AG04449 (cell line): ENCODE data around the gene HK2.

ENCODE experiments used
- CTCF ChIA-PET: fragments of 350-600 bp; formaldehyde crosslinking; extraction: SDS; loops from one replicate; lab custom pipeline; 2021; ENCODE audit warnings: antibody characterized with exemption; lab: Yijun Ruan, JAX
- POLR2A ChIA-PET: fragments of 400-600, 350-600 bp; formaldehyde crosslinking; extraction: SDS; loops from one replicate; lab custom pipeline; 2020; ENCODE audit warnings: antibody characterized with exemption, inconsistent platforms; lab: Yijun Ruan, JAX
- DNase-seq: peaks from one replicate; pipeline ENCODE4 v3.0.0-alpha.2; 2010; ENCODE audit warnings: low read depth, low spot score
- H3K4me3 ChIP-seq: 2 replicates; pipeline ENCODE4 v1.5.1; 2011; ENCODE audit warnings: low read depth, mild to moderate bottlenecking, control low read depth, low read length
- CTCF ChIP-seq: IDR thresholded peaks from one replicate; pipeline ENCODE4 v1.5.1; 2011; ENCODE audit warnings: mild to moderate bottlenecking, moderate library complexity, low read length, control low read depth, inconsistent platforms; ENCODE audit not compliant: insufficient read depth; ENCODE audit errors: missing control alignments

The HK2 gene

GRCh38 chr2:74843899-74844298 is 10.0 kb downstream of the HK2 start:
- ChIA-PET POLR2A (interaction anchor here (0.8 kb wide), 1 partner anchor 8 kb away, joined by 3 read pairs; no protein-coding TSS in a partner anchor), CTCF (interaction anchor here (1.1 to 12.0 kb wide), 5 partner anchors 8 to 153 kb away, joined by 4 to 95 read pairs (median 9); partner anchors contain the start of gene HK2)
- no peak for DNase-seq
- no peak overlapping the region for H3K4me3 ChIP-seq
- TF ChIP-seq CTCF: no peak

DNA sequence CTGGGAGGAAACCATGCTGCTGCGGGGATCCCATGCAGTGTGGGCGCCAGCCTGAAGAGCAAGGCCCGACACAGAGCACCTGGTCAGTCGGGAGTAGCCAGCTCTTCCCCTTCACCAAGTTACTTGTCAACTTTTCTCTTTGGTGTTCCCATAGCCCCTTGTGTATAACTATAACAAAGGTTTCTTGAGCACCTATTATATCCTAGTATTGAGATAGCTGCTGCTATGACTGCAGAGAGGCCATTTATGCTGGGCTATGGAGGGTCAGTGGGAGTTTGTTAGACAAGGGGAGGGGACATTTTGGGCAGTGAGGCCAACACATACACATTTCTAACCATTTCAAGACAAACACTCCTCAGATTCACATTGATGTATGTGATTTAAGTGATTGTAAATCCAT is 10.8 kb downstream of the HK2 start:
- no peak overlapping the region for H3K4me3 ChIP-seq
- no peak for DNase-seq
- TF ChIP-seq CTCF: no peak
- ChIA-PET CTCF (interaction anchor here (1.0 to 12.0 kb wide), 3 partner anchors 8 to 131 kb away, joined by 3 to 95 read pairs (median 14); no protein-coding TSS in a partner anchor), POLR2A (no interaction called here)

DNA sequence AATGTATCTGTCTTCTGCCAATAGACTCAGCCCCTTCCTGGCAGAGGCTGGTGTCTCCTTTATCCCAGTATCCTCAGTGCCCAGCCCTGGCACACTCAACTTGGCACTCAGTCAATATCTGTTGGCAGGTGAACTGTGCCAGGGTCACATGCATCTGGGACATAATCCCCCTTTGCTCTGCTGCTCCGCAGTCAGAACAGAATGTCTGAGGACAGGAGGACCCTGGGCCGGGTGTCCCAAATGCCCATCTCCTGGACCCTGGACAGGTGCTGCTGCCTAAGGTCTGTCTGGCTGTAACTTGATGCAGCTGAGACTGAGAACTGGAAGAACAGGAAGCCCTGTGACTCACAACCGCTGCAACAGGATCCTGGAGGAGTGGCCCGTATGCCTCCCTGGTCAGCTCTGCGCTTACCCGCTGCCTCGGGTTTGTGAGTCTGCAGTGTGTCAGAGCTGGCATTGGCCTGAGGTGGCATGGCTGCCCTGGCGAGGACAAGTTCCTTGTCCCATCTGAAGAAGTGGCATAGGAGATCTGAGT is 11.4 kb downstream of the HK2 start:
- POLR2A ChIA-PET: no interaction called here
- no peak for TF ChIP-seq CTCF
- peak overlapping the region; percentile 25 for H3K4me3 ChIP-seq
- CTCF ChIA-PET: interaction anchor here (1.0 to 2.5 kb wide), 2 partner anchors 9 to 31 kb away, joined by 3 to 14 read pairs; no protein-coding TSS in a partner anchor
- DNase-seq: peak; percentile 52

- H3K4me3 ChIP-seq: no peak overlapping the region
- POLR2A ChIA-PET: no interaction called here
Observed at GRCh38 chr2:74845991-74846390, 12.1 kb downstream of the HK2 start.

DNA sequence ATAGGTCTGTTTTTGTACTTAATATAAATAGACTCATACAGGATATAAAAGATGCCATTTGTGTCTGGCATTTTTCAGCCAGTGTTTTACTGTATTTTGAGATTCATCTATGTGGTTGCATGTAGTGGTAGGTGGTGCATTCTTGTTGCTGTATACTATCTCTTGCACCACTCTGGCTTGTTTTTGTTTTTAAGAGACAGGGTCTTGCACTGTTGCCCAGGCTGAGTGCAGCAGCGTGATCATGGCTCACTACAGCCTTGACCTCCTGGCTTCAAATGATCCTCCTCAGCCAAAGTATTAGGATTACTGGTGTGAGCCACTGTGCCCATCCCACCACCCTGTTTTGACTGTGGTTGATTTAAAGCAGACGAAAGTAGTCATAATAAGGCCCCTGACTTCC is 12.6 kb downstream of the HK2 start:
- TF ChIP-seq CTCF: no peak
- no peak overlapping the region for H3K4me3 ChIP-seq
- ChIA-PET CTCF (interaction anchor here (2.4 to 3.3 kb wide), 2 partner anchors 9 to 30 kb away, joined by 12 to 24 read pairs; no protein-coding TSS in a partner anchor), POLR2A (no interaction called here)
- no peak for DNase-seq

More at GRCh38 chr2:74845991-74846390, 12.1 kb downstream of the HK2 start:
- DNase-seq: no peak
- TF ChIP-seq CTCF: no peak
- CTCF ChIA-PET: interaction anchor here (2.5 kb wide), 1 partner anchor 10 kb away, joined by 14 read pairs; no protein-coding TSS in a partner anchor

GRCh38 chr2:74847070-74847858 is 13.3 kb downstream of the HK2 start:
- H3K4me3 ChIP-seq: no peak overlapping the region
- no peak for DNase-seq
- no peak for TF ChIP-seq CTCF
- ChIA-PET CTCF (interaction anchor here (0.8 to 3.3 kb wide), 6 partner anchors 9 to 156 kb away, joined by 3 to 24 read pairs (median 7); partner anchors contain the start of gene HK2), POLR2A (no interaction called here)
